Measurements from ENCODE around the gene SPATA1. TPM values are rescaled to one million over a fixed set of nuclear protein-coding genes. Genes with fewer than 3 reads are reported as not detected.

Gene SPATA1
- total and polyA plus RNA-seq, 12 donors: 0.29 to 1.5 (median 0.71) TPM; not detected in 5

GRCh38 chr1:84571150-84571535 lies 65.0 kb downstream of the SPATA1 start:
- Histone ChIP-seq H3K27me3 (no peaks in the 10 kb centered on the region), H3K9me3 (replicated peaks in 1 of 3) (no peaks in the 10 kb centered on the region), H3K36me3 (replicated peaks in 1 of 2) (no peaks in the 10 kb centered on the region), H3K27ac (peak overlapping the region in 1 of 5 donors; percentile 45), H3K4me3 (no peak overlapping the region), H3K4me1 (replicated peaks in 1 of 2) (peaks cover 21 to 34% of the 10 kb centered on the region in 2 donors)
- no peak for TF ChIP-seq CTCF (IDR thresholded peaks at IDR 0.05)
- no peak for TF ChIP-seq POLR2A (IDR thresholded peaks at IDR 0.05)
- intact Hi-C loops (cut with DNase I): loop anchor here in 1 of 2 donors (10.0 kb wide), 1 partner anchor 66 kb away; the partner anchor contains the start of genes GNG5 and SPATA1
- WGBS, 4 donors: 79 to 88% (median 80%) methylated on average over 2 of the region's 2 CpGs
- DNase-seq: no peak

- H3K36me3 ChIP-seq (replicated peaks in 1 of 2): no peaks in the 10 kb centered on the region
- no peaks in the 10 kb centered on the region for H3K27me3 ChIP-seq
- intact Hi-C loops (cut with DNase I): loop anchor here in 1 of 2 donors (10.0 kb wide), 1 partner anchor 69 kb away; the partner anchor contains the start of genes GNG5 and SPATA1
- no peak for DNase-seq
- no peak for TF ChIP-seq POLR2A (IDR thresholded peaks at IDR 0.05)
- TF ChIP-seq CTCF (IDR thresholded peaks at IDR 0.05): no peak
- peaks cover 21 to 34% of the 10 kb centered on the region in 2 donors for H3K4me1 ChIP-seq (replicated peaks in 1 of 2)
- WGBS, 4 donors: 11 to 21% (median 17%) methylated on average over 5 of the region's 5 CpGs
- peak overlapping the region; percentile 93 to 99 (median 99) for H3K27ac ChIP-seq
- H3K4me3 ChIP-seq: peak overlapping the region; percentile 51 to 92 (median 72)
- H3K9me3 ChIP-seq (replicated peaks in 1 of 3): no peaks in the 10 kb centered on the region
Observed at GRCh38 chr1:84573481-84573966, 67.3 kb downstream of the SPATA1 start.

GRCh38 chr1:84573967-84574842 lies 68.0 kb downstream of the SPATA1 start, which contains the start of gene CTBS:
Gene CTBS, minus strand, starts transcription at chr1:84574440. Its CDS starts 25 bp downstream, at chr1:84574415.
- H3K27me3 ChIP-seq: no peaks in the 10 kb centered on the region
- intact Hi-C loops (cut with DNase I): loop anchor here in 1 of 2 donors (10.0 kb wide), 1 partner anchor 69 kb away; the partner anchor contains the start of genes GNG5 and SPATA1
- no peaks in the 10 kb centered on the region for H3K36me3 ChIP-seq (replicated peaks in 1 of 2)
- WGBS, 4 donors: 0 to 2% (median 2%) methylated on average over 18 to 67 of the region's 67 CpGs
- DNase-seq: peak; percentile 87 to 92 (median 90)
- peak within 1 kb of the TSS; percentile 51 to 92 (median 72) for H3K4me3 ChIP-seq
- H3K9me3 ChIP-seq (replicated peaks in 1 of 3): no peaks in the 10 kb centered on the region
- H3K4me1 ChIP-seq (replicated peaks in 1 of 2): peaks cover 21 to 34% of the 10 kb centered on the region in 2 donors
- TF ChIP-seq POLR2A (IDR thresholded peaks at IDR 0.05) (peak; percentile 66 to 88), CTCF (IDR thresholded peaks at IDR 0.05) (peak in 1 of 6 experiments; percentile 9)
- H3K27ac ChIP-seq: peak within 1 kb of the TSS; percentile 93 to 99 (median 99)

GRCh38 chr1:84574936-84575335 lies 68.8 kb downstream of the SPATA1 start:
- peak in 1 of 7 donors; percentile 17 for DNase-seq
- intact Hi-C loops (cut with DNase I): loop anchor here in 1 of 2 donors (10.0 kb wide), 1 partner anchor 70 kb away; the partner anchor contains the start of genes GNG5 and SPATA1
- no peaks in the 10 kb centered on the region for H3K27me3 ChIP-seq
- no peaks in the 10 kb centered on the region for H3K9me3 ChIP-seq (replicated peaks in 1 of 3)
- H3K36me3 ChIP-seq (replicated peaks in 1 of 2): no peaks in the 10 kb centered on the region
- TF ChIP-seq POLR2A (IDR thresholded peaks at IDR 0.05) (no peak), CTCF (IDR thresholded peaks at IDR 0.05) (no peak)
- peak overlapping the region in 2 of 4 donors; percentile 63 to 80 for H3K4me3 ChIP-seq
- H3K27ac ChIP-seq: peak overlapping the region in 3 of 5 donors; percentile 98 to 99 (median 99)
- H3K4me1 ChIP-seq (replicated peaks in 1 of 2): peaks cover 21 to 32% of the 10 kb centered on the region in 2 donors
- 46 to 63% (median 57%) methylated on average over 7 of the region's 7 CpGs for WGBS, 4 donors
